Inferior parietal cortex (tissue), 1 donor: ENCODE measurements around the gene CYP26B1.
"Not testable (repeated sequence)": the region's sequence is repeated elsewhere in the genome, so short reads cannot be mapped to it uniquely, and the experiment has no call there.

Experiments used
- DNase-seq: peaks from one replicate; pipeline ENCODE4 v3.0.0-alpha.2; 2016; ENCODE audit errors: extremely low spot score

The CYP26B1 gene

GRCh38 chr2:72109291-72109690 is 38.4 kb downstream of the CYP26B1 start:
- no peak for DNase-seq

- no peak for DNase-seq
Observed at GRCh38 chr2:72108121-72108520, 39.5 kb downstream of the CYP26B1 start.

GRCh38 chr2:72106978-72107377 is 40.7 kb downstream of the CYP26B1 start:
- no peak for DNase-seq

- no peak for DNase-seq
Observed at GRCh38 chr2:72104821-72105588, 42.7 kb downstream of the CYP26B1 start.

- DNase-seq: no peak
Observed at GRCh38 chr2:72103690-72104089, 44.0 kb downstream of the CYP26B1 start.

GRCh38 chr2:72103161-72103560 is 44.5 kb downstream of the CYP26B1 start:
- DNase-seq: no peak

- no peak for DNase-seq
Observed at GRCh38 chr2:72098935-72099334, 48.7 kb downstream of the CYP26B1 start.

- DNase-seq: no peak
Observed at GRCh38 chr2:72097276-72097675, 50.4 kb downstream of the CYP26B1 start.

- DNase-seq: no peak
Observed at GRCh38 chr2:72096181-72096580, 51.5 kb downstream of the CYP26B1 start.

- no peak for DNase-seq
Observed at GRCh38 chr2:72095364-72095763, 52.3 kb downstream of the CYP26B1 start.

GRCh38 chr2:72094701-72095100 is 53.0 kb downstream of the CYP26B1 start:
- no peak for DNase-seq

GRCh38 chr2:72092111-72092510 is 55.6 kb downstream of the CYP26B1 start:
- no peak for DNase-seq

- DNase-seq: no peak
Observed at GRCh38 chr2:72090781-72091482, 56.7 kb downstream of the CYP26B1 start.

- DNase-seq: no peak
Observed at GRCh38 chr2:72090271-72090720, 57.4 kb downstream of the CYP26B1 start.

- no peak for DNase-seq
Observed at GRCh38 chr2:72089537-72089936, 58.1 kb downstream of the CYP26B1 start.

- DNase-seq: no peak
Observed at GRCh38 chr2:72089028-72089427, 58.6 kb downstream of the CYP26B1 start.

GRCh38 chr2:72086871-72087633 is 60.6 kb downstream of the CYP26B1 start:
- not testable (repeated sequence) for DNase-seq

- DNase-seq: no peak
Observed at GRCh38 chr2:72085513-72085912, 62.1 kb downstream of the CYP26B1 start.

- DNase-seq: no peak
Observed at GRCh38 chr2:72085036-72085435, 62.6 kb downstream of the CYP26B1 start.

- DNase-seq: no peak
Observed at GRCh38 chr2:72084584-72084976, 63.1 kb downstream of the CYP26B1 start.

- no peak for DNase-seq
Observed at GRCh38 chr2:72083751-72084583, 63.7 kb downstream of the CYP26B1 start.

GRCh38 chr2:72082887-72083286 is 64.8 kb downstream of the CYP26B1 start:
- DNase-seq: no peak
